Astrocyte of the spinal cord (primary cell): ENCODE results near the gene SLC5A5.

Source experiments
- DNase-seq: peaks from one replicate; pipeline ENCODE4 v3.0.0; 2011; ENCODE audit warnings: low read depth, low spot score
- H3K4me3 ChIP-seq: 2 replicates; pipeline ENCODE4 v1.5.1; 2011; ENCODE audit warnings: low read depth, mild to moderate bottlenecking, low read length, moderate library complexity
- in situ Hi-C: cut with HindIII; loops from 2 replicates; pipeline ENCODE4 v1.10.0; 2017; ENCODE audit warnings: low sequenced_read_pairs
- TF ChIP-seq, protein P1 (sequence below): IDR thresholded peaks from 2 replicates; pipeline ENCODE4 v1.5.1; 2012; ENCODE audit warnings: low read depth, mild to moderate bottlenecking, low read length, inconsistent platforms

Gene SLC5A5

GRCh38 chr19:17944301-17944700 lies 72.6 kb downstream of the SLC5A5 start:
- no peak overlapping the region for H3K4me3 ChIP-seq
- DNase-seq = peak; percentile 64
- TF ChIP-seq, protein P1, sequence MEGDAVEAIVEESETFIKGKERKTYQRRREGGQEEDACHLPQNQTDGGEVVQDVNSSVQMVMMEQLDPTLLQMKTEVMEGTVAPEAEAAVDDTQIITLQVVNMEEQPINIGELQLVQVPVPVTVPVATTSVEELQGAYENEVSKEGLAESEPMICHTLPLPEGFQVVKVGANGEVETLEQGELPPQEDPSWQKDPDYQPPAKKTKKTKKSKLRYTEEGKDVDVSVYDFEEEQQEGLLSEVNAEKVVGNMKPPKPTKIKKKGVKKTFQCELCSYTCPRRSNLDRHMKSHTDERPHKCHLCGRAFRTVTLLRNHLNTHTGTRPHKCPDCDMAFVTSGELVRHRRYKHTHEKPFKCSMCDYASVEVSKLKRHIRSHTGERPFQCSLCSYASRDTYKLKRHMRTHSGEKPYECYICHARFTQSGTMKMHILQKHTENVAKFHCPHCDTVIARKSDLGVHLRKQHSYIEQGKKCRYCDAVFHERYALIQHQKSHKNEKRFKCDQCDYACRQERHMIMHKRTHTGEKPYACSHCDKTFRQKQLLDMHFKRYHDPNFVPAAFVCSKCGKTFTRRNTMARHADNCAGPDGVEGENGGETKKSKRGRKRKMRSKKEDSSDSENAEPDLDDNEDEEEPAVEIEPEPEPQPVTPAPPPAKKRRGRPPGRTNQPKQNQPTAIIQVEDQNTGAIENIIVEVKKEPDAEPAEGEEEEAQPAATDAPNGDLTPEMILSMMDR = no peak
- in situ Hi-C loops = no loop called here
